Bronchial epithelial cell (primary cell): ENCODE data around the gene LEMD2. TPM values are rescaled to one million over a fixed set of nuclear protein-coding genes. Genes with fewer than 3 reads are reported as not detected.

Source experiments
- DNase-seq: peaks from one replicate; pipeline ENCODE4 v3.0.0-alpha.2; 2010; ENCODE audit warnings: low read depth
- FAIRE-seq: peaks from 2 replicates; lab custom pipeline; 2011; peaks lifted over from hg19 to GRCh38; lab: Jason Lieb, UNC
- H3K27me3 ChIP-seq: 2 replicates; pipeline ENCODE4 v1.5.1; 2011; ENCODE audit warnings: low read length; ENCODE audit not compliant: control insufficient read depth, insufficient read depth
- H3K36me3 ChIP-seq: 2 replicates; pipeline ENCODE4 v1.5.1; 2011; ENCODE audit warnings: low read length; ENCODE audit not compliant: control insufficient read depth, insufficient read depth
- H3K4me3 ChIP-seq: 2 replicates; pipeline ENCODE4 v1.5.1; 2011; ENCODE audit warnings: mild to moderate bottlenecking, low read depth, low read length, control low read depth
- CTCF ChIP-seq: IDR thresholded peaks from 2 replicates; pipeline ENCODE4 v1.5.1; 2011; ENCODE audit warnings: mild to moderate bottlenecking, moderate library complexity, low read length, control low read depth, inconsistent platforms; ENCODE audit not compliant: insufficient read depth, severe bottlenecking
- total RNA-seq: library from RNA; depleted of rRNA; stranded (reverse); fragments of >200 nt; gene quantifications from 2 replicates; pipeline ENCODE4 v1.2.1, GENCODE V29; 2014

Gene LEMD2
- total RNA-seq, 1 donor from 2014 or later, result 66.9 TPM

GRCh38 chr6:33772082-33772830, 16.7 kb downstream of the LEMD2 start:
- TF ChIP-seq CTCF, result no peak
- Histone ChIP-seq H3K27me3 (no peaks in the 10 kb centered on the region), H3K36me3 (peaks cover 26% of the 10 kb centered on the region), H3K4me3 (no peak overlapping the region)
- no peak for FAIRE-seq
- DNase-seq, result peak; percentile 69

- Histone ChIP-seq H3K36me3 (peaks cover 18% of the 10 kb centered on the region), H3K4me3 (no peak overlapping the region), H3K27me3 (no peaks in the 10 kb centered on the region)
- peak; percentile 89 for TF ChIP-seq CTCF
- FAIRE-seq (no peak), DNase-seq (peak; percentile 60)
These were observed 17.5 kb downstream of the LEMD2 start for GRCh38 chr6:33771146-33772081.

GRCh38 chr6:33770833-33771145, 18.1 kb downstream of the LEMD2 start:
- no peak for DNase-seq
- FAIRE-seq, result no peak
- H3K27me3 ChIP-seq, result no peaks in the 10 kb centered on the region
- H3K4me3 ChIP-seq, result no peak overlapping the region
- H3K36me3 ChIP-seq, result peaks cover 14% of the 10 kb centered on the region
- no peak for TF ChIP-seq CTCF

- DNase-seq (no peak), FAIRE-seq (no peak)
- TF ChIP-seq CTCF, result no peak
- H3K4me3 ChIP-seq, result no peak overlapping the region
- H3K27me3 ChIP-seq, result no peaks in the 10 kb centered on the region
- peaks cover 11% of the 10 kb centered on the region for H3K36me3 ChIP-seq
These were observed 18.7 kb downstream of the LEMD2 start for GRCh38 chr6:33770124-33770832.

GRCh38 chr6:33769248-33769821, 19.6 kb downstream of the LEMD2 start:
- no peak for TF ChIP-seq CTCF
- Histone ChIP-seq H3K36me3 (peaks cover 4% of the 10 kb centered on the region), H3K4me3 (no peak overlapping the region), H3K27me3 (no peaks in the 10 kb centered on the region)
- DNase-seq (no peak), FAIRE-seq (no peak)
